GM21825 (cell line): ENCODE data around the gene PSTPIP2.
A peak's percentile ranks its signal among the peaks of the same experiment; 100 is the strongest.

ENCODE experiments used
- ATAC-seq: cut with Tn5 transposase; IDR thresholded peaks from one replicate; pipeline ENCODE4 v1.9.1; 2021; ENCODE audit warnings: mild to moderate bottlenecking, moderate library complexity; ENCODE audit not compliant: unreplicated experiment

Gene PSTPIP2

DNA sequence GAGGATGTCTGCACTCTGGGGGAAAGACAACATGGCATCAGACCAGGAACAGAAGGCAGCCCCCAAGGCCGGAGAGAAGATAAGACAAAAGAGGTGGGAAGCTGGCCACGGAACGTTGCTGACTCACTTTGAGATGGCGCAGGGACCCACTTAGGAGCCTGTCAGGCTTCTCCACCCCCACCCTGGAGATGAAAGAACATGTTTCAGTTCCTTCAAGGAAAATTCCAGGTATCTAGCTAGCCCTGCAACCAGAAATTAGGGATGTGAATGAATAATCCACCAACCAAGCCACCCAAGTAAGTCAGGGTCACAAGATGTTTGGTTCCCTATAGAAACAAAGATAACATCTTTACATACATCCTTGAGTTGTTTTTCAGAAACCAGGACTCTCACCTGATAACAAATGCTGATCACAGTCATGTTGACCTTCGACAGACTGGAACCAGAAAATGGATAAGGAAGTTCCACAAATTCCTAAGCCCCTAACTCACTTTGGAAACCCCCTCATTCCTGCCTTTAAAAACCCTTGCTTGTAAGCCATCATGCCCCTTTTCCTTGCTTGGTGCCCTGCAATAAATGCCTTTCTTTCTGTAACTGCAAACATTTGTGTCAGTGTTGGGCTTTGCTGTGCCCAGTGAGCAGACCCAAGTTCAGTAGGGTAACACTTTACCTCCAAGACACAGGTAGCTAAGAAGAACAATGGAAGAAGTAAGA is 31.9 kb downstream of the PSTPIP2 start:
- ATAC-seq: no peak

DNA sequence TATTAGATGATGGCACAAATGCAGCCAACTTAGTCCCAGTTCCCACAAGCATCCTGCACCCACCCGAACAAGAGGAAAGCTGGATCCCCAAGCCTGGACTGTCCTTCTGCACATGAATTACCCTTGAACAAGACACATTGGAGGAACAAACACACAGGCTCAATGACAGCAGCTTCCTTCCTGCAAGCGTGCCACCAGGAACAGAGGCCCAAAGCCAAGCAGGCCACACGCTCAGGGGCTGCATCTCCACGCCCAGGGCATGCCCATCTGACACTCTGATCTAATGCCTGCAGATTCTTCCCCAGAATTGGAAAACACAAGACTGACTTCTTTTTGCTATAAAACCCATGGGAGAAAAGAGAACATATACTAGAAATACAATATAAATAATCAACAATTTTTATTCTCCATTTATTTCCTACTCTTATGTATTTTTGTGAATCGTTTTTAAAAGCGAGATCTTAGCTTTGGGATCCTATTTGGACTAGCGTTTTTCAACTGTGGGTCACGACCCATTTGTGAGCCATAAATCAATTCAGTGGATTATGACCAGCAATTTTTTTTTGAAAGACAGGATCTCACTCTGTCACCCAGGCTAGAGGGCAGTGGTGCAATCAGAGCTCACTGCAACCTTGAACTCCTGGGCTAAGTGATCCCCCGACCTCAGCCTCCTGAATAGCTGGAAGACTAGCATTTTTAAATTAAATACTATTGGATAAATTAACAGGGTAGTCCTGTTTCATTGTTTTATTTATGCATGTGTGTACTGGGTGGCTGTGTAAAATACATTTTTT is 34.4 kb downstream of the PSTPIP2 start:
- no peak for ATAC-seq

DNA sequence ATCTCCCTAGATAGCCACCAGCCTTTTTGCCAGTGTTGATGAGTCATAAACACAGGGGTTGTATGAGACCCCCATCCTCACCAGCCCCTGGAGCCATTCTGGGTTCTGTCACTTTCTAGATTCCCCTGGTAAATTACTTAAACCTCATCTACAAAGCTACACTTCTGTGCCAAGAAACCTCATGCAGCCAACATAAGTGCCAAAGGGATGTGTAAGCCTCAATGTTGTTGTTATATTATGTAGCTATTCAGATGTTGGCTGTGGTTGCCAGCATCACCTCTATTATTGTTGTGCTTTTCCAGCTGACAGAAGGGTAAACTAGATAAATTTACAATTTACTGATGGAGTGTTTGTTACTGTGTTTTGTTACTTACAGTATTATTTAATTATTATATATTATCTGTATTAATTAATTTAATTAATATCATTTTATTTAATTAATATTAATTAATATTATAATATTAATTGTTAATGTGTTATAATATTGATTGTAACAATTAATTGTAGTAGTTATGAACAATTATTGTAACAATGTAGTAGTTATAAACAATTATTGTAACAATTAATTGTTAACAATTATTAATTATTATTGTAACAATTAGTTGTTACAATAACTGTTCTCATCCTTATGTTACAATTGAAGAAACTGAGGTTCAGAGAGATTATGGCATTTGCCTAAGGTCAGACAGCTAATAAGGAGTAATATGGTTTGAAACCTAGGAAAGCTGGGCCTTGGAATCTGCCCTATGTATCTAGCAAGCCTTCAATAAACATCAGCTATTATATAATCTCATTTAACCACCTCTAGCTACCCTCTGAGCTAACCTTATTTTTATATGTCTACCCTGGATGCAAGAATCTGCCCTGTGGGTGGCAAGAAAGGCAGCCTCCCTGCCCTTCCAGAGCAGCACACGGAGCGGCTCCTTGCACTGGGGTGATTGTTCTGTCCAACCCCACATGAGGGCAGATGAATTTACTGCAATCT is 36.1 kb downstream of the PSTPIP2 start:
- ATAC-seq: no peak

DNA sequence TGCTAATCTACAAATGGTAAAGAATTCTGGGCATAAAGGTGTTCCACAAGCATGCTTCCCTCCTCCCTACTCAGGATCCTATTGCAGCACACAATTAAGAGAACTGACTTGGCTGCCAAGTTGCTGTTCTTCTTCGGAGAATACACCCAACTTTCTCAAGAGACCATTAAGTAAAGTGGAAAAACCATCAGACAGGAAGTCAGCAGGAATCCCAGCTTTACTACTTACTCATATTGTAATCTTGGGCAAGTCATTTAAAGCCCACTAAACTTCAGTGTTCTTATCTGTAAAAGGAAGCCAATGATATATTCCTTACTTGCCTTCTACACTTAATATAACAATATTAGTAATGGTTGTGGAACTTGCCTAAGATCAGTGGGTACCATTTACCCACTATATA is 37.8 kb downstream of the PSTPIP2 start:
- ATAC-seq: no peak

DNA sequence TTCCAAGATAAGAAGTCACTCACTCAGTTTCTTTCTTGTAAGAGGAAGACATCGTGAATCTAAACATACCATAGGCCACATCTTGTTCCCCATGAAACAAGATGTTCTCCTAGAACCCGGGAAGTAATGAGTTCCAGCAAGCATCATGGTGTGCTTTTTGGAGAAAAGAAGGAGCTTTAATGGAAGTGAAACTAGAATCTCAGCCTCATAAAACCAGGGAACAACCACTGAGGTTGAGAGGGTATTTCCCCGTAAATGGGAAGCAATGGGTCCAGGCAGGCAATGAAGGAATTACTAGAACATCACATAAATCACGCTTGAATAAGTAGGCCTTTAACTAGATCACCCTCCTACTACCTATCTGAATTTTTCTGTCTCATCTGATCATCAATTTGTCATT is 40.3 kb downstream of the PSTPIP2 start:
- no peak for ATAC-seq

DNA sequence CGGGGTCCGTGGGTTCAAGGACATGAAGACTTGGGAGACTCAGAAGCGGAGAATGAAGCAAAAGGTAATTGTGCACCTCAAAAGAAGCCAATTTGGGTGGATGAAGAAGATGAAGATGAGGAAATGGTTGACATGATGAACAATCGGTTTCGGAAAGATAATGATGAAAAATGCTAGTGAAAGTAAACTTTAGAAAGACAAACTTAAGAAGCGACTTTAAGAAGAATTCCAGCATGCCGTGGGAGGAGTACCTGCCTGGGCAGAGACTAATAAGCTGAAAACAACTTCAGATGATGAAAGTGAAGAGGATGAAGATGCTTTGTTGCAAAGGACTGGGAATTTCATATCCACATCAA is 43.5 kb downstream of the PSTPIP2 start:
- ATAC-seq: no peak

DNA sequence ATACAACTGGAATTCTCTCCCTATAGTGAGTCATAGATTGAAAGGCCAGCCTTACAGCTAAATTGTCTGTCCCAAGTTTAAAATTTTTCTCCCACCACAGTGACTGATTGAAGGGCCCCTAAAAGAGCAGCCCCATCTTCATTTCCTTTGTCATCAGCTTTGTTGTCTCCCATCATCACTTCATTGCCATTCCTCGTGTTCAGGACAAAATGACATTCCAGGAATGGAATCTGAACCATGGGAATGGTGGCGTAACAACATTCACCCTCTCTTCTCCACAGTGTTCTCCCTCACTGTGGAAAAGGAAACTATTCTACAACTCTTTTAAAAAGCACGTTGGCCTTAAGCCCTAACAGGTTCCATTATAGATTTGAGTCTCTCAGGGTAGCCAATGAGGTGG is 52.1 kb downstream of the PSTPIP2 start:
- ATAC-seq: no peak

DNA sequence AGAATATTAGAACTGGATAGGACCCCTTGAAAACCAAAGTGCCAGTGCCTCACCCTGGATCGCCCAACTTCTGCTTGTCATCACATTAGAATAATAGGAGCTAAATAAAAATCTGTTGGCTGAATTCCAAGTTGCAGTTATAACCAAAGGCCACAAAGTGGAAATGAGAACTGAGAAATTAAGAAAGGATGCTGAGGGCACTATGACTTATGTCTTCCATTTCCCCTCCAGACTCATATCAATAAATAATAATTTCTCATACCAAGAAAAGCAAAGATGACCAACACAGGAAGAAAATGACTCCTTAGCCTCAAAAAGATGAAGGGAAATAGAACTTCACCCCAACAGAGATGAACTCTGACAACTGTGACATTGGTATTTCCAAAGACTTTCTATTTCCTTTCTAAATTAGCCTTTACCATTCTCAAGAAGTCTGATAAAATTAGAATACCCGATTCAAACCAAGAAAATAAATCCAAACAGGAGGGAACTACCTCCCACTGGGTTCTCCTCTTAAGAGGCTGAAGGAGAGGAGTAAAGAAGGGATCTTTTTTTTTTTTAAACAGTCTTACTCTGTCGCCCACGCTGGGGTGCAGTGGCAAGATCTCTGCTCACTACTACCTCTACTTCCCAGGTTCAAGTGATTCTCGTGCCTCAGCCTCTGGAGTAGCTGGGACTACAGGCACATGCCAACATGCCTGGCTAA is 58.4 kb downstream of the PSTPIP2 start:
- peak; percentile 63 for ATAC-seq

DNA sequence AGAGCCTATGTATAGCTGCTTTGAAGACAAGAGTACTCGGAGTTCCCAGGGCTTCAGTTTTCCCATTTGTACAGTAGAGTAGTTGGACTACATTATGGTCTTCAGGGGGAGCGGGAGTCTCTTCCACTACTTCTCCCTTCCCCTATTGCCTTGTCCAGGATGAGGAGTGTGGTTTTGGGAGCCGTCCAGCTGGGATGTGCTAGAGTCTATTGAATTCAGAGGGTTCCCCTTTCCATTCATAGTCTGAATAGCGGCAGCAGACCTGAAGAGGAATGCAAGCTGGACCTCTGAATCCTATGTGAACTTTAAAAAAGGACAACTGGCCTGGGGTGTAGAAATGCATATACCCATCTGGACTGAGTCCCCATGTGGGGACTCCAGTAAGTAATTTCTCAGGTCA is 61.4 kb downstream of the PSTPIP2 start:
- no peak for ATAC-seq

DNA sequence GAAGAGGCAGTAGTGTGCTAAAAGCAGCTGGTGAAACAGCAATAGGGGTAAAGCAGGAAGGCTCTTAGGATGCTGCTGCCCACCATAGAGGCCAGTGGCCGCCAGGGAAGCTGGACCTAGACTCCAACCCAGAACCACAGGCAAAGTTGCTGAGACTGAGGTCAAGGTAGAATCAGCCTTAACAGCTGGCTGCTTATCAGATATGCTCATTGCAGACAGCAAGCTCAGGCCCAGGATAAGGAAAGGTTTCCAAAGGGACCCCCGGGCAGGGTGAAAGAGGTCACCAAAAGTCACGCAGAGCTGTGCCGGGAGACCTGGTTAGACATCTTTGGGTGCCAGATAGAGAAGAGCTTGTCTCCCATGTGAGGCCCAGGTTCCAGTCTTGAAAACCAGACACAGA is 62.0 kb downstream of the PSTPIP2 start:
- ATAC-seq: no peak

DNA sequence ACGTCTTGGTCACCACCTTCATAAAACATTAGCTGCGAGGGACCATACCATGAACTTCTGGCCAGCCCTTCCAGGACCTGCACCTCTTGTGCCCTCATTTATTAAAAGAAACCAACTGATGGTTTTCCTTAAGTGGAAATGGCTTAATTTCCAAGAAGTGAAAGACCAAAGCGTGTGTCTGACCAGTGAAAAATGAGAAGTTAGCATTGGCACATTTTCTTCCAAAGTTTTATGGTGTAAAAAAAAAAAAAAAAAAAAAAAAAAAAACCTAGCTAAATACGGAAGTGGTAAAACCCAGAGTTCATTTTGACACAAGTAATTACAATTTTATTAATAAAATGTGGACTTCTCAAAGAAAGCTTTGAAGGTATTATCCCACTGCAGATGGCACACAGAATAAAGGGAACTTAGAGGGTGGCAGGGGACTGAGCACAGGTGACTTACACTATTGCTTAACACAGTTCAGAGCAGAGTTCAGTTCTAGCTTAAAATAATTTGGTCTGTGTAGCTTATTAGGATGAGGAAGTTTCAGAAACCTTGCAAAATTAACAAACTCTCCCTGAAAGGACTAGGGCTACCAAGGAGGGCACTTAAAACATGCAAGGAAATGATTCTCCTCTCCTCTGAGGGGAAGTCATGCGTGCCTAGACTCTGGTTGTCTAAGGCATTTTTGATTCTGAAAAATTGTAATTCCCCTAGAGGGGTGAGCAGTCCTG is 62.8 kb downstream of the PSTPIP2 start:
- no peak for ATAC-seq

DNA sequence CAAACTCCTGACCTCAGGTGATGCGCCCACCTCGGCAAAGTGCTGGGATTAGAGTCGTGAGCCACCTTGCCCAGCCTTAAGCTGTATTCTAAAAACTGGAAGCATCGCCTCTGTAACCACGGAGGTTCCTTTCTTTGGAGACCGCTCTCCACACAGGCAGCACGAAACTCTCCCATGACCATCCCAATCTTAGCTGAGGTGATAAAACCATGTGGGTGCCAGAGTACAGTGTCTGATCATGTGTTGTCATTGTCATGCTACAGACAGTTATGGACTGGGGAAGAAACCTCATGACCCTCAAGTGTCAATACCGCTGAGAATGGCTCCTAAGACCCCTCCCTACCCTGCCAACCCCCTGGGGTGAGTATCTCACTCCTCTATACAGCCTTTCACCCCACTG is 63.5 kb downstream of the PSTPIP2 start:
- no peak for ATAC-seq

DNA sequence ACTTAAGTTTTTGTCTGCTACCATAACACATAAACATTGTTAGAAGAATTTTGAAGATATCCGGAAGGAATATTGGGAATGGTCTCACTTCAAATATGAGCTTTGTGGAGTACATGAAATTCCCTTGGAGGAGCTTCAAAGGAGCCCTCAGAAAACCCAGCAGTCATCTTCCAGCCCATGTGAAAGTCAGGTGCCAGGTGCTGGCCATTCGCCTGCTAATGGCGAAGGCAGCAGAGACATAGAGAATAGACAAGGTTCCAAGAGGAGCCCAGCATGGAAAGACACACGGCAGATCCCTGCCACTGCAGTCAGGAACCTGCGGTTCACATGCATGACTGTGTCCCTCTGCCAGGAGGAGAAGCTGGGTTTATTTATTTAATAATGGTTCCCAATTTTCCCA is 64.9 kb downstream of the PSTPIP2 start:
- no peak for ATAC-seq

DNA sequence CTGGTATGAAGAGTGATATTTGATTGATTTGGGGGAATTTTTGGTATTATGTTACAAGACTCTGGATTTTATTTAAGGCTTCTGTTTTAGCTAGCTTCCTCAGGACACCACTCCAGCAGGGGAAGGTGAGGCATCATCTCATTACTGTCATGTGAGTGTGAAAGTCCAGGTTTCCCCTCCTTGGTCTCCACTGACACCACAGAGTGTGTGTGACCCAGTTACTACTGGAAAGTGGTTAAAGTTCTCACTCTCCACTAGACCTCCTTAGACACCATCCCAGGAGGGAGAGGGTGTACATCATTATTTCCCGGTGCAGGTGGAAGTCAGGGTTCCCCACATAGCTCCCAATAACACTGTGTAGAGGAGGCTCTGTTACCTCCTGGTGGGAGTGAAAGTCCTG is 69.1 kb downstream of the PSTPIP2 start:
- ATAC-seq: no peak

DNA sequence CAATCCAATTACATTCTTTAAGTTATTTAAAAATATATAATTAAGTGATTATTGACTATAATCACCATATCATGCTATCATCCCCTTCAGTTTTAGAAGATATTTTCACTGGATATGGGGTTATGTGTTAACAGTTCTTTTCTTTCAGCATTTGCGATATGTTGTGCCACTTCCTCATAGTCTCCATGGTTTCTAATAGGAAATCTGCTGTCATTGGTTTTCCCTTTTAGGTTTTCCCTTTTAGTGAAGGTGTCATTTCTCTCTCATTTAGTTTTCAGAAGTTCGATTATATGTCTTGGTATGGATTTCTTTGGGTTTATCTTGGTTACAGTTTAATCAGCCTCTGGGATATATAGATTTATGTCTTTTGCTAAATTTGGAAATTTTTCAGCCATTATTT is 70.2 kb downstream of the PSTPIP2 start:
- ATAC-seq: no peak

DNA sequence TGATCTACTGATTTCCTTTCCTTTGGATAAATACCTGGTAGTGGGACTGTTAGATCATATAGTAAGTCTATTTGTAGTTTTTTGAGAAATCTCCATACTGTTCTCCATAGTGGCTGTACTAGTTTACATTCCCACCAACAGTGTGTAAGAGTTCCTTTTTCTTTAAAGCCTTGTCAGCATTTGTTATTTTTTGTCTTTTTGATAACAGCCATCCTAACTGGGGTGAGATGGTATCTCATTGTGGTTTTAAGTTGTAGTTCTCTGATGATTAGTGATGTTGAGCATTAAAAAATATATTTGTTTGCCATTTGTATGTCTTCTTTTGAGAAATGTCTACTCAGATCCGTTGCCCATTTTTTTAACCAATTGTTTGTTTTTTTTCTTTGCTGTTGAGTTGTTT is 71.0 kb downstream of the PSTPIP2 start:
- no peak for ATAC-seq

DNA sequence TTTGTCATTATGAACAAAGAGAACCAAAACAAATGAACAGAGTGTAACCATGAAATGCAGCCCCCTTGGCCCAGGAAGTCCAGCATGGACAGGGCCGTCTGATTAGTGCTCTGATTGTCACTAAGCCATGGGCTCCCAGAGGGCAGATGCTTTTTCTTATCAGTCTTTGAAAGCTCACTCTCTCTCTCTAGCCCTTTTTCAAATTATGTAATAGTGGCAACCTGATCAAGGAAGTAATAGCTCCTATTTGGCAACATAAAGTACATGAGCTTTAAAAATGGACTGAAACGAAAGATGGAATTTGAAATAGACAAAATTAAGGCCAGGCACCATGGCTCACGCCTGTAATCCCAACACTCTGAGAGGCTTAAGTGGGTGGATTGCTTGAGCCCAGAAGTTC is 72.5 kb downstream of the PSTPIP2 start:
- no peak for ATAC-seq

DNA sequence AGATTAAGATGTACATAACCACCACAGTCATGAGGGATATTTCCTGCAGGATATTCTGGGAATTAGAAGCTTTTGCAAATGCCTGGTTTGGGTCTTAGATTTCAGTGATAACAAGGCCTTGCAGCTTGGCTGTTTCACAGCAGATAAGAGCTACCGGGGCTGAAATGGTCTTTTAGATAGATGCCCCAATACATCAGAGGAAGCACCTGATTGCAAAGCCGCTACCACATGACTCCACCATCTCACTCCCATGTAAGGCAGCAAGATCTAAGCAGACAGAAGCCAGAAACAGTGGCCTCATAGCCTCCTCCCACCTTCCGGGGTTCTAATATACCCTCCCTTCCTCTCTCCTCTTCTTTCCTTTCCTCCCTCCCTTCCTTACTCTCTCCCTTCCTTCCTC is 73.8 kb downstream of the PSTPIP2 start:
- no peak for ATAC-seq

DNA sequence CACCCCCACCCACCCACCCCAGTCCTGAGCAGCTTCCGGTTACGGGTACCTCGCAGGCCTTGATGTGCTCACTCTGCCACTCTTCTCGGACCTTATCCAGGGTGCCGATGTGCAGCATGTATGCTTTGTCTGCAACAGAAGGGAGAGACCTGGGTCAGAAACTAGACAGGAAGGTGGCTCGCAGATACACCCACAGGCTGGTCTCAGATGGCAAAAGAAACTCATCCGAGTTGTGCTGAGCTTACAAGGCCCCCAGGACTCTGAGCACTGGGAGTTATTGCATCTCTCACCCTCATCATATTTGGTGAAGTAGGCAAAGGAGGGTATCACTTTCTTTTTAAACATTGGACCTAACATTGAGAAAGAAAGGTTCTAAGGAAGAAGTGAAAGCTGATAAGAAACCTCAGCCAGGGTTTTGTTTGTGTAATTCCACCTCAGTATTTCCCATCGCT is 74.3 kb downstream of the PSTPIP2 start:
- ATAC-seq: no peak

DNA sequence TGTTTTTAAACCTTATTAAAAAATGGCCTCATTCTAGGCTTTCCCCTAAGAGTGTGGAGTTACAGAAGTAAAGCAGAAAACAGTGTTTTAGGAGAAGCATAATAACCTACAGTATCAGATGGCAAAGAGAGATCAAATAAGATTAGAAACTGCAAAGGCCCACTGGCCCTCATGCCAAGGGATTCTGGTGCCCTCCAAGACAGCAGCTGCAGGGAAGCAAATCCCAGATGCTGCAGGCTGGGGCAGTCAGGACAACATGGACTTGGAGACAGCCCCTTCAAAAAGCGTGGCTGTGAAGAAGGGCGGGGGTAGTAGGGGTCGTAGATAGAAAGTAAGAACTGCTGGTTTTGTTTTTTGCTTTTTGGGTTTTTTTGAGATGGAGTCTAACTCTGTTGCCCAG is 76.6 kb downstream of the PSTPIP2 start:
- ATAC-seq: no peak
